Measurements from ENCODE around the gene ITIH6.

The ITIH6 gene

DNA sequence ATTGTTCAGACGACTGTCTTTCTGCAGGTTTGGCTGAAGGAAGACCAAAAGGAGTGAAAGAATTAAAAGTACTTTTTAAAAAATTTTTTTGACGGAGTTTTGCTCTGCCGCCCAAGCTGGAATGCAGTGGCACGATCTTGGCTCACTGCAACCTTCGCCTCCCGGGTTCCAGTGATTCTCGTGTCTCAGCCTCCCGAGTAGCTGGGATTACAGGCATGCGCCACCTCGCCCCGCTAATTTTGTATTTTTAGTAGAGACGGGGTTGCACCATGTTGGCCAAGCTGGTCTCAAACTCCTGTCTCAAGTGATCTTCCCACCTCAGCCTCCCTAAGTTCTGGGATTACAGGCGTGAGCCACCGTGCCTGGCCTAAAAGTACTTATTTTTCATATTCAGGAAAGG lies 86.3 kb downstream of the ITIH6 start:
- DNase-seq = no peak

DNA sequence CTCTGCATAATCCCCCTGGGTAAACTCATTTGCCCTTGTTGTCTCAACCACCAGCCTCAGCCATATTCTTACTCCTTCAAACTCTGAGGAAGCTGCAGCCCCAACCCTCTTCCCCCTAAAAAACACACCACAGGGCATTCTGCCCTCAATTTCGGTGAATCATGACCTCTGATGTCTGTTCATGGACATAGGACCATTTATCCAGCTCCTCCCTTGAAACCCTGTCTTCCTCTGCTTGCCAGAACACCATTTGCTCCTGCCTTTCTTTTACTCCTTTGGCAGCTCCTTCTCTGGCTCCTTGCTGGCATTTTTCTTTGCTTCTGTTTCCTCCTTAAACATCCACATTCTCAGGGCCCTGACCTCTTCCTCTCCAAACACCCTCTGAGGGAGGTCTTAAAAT lies 87.1 kb downstream of the ITIH6 start:
- DNase-seq = no peak

DNA sequence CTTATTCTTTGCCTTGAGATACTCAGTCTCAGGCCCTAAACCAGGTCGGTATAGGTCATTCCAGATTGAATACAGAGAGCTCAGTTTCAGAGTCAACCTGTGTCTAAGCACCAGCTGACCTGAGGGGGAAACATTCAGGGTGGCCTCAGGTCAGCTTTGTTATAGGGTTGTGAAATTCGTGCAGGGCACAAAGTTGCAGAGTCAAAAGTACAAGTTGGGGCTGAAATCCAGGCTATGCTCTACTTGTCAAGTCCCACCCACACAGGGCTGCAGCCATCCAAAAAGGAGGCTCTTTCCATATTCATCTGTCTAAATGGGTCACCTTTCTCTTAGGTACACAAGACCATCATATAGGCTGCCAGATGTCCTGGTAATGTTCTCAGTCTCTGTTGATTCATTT lies 89.7 kb downstream of the ITIH6 start:
- DNase-seq = no peak

All from activated CD4-positive, alpha-beta T cell treated with anti-CD3 and anti-CD28 coated beads, Interleukin-2, amount 50 U/mL, for 1 hour (primary cell).